Measurements from ENCODE around the gene ANO3.
A peak's percentile ranks its signal among the peaks of the same experiment; 100 is the strongest.

The ANO3 gene

GRCh38 chr11:26649884-26650283 lies 318.0 kb downstream of the ANO3 start:
- TF ChIP-seq CTCF (conservative IDR thresholded peaks at IDR 0.05; ENCODE audit: low read depth, low read length), result peak; percentile 85
- no peak overlapping the region for H3K4me3 ChIP-seq (ENCODE audit: low read length)
- DNase-seq (ENCODE audit: low read depth), result peak; percentile 21

DNA sequence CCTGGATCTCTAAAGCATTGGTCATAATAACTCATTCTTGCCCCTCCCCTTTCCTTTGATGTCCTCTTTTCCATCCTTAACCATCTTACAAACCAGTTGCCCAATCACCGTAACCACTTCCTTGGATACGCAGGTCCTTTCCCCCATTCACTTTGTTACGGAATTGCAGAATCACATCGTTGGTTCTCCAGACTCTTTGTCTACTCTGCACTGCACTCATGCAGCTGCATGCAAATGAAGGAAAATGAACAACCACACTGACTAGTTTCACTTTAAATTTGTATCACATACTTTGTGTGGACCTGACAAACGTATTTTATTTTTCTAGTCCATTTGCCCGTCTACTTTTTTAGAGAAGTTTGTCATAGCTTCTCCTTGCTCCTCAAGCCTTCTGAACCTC lies 320.0 kb downstream of the ANO3 start:
- TF ChIP-seq CTCF (conservative IDR thresholded peaks at IDR 0.05; ENCODE audit: low read depth, low read length), result no peak
- DNase-seq (ENCODE audit: low read depth), result no peak
- no peak overlapping the region for H3K4me3 ChIP-seq (ENCODE audit: low read length)

DNA sequence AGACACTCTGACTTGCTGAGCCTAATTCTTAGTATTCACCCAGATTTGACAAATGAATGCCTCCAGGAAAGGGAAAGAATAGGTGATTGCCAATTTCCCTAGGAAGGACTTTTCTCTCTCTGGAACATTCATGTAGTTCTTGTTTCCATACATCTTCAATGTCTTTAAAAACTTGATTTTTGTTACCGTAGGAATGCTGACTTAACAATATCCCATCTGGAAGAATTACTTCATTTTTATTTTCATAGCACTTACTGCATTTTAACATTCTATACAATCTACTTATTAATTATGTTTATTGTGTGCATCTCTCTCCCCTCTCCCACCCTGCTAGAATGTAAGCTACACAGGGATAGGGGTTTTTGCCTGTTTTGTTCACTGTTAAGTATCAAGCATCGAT lies 323.4 kb downstream of the ANO3 start:
- TF ChIP-seq CTCF (conservative IDR thresholded peaks at IDR 0.05; ENCODE audit: low read depth, low read length), result no peak
- H3K4me3 ChIP-seq (ENCODE audit: low read length), result no peak overlapping the region
- DNase-seq (ENCODE audit: low read depth), result no peak

- no peak for DNase-seq (ENCODE audit: low read depth)
- H3K4me3 ChIP-seq (ENCODE audit: low read length), result no peak overlapping the region
- no peak for TF ChIP-seq CTCF (conservative IDR thresholded peaks at IDR 0.05; ENCODE audit: low read depth, low read length)
Measured at GRCh38 chr11:26662916-26663315, 331.0 kb downstream of the ANO3 start.

DNA sequence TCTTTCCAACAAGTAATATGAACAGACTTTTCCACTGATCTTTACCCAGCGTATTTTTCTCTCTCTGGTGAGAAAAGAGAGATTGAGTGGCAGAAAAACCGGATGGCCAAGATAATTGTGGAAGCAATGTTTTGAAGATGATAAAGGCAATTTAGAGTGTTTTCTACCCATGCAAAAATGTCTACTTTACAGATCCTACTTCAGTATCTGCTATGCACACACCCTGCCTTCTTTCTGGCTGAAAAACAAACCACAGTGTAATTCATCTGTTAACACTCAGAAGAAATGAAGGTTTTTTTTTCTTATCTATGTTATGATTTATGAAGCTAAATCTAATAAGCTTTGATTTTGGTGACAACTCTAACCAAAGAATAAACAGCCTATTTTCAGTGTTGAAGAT lies 333.1 kb downstream of the ANO3 start:
- no peak overlapping the region for H3K4me3 ChIP-seq (ENCODE audit: low read length)
- TF ChIP-seq CTCF (conservative IDR thresholded peaks at IDR 0.05; ENCODE audit: low read depth, low read length), result no peak
- no peak for DNase-seq (ENCODE audit: low read depth)

DNA sequence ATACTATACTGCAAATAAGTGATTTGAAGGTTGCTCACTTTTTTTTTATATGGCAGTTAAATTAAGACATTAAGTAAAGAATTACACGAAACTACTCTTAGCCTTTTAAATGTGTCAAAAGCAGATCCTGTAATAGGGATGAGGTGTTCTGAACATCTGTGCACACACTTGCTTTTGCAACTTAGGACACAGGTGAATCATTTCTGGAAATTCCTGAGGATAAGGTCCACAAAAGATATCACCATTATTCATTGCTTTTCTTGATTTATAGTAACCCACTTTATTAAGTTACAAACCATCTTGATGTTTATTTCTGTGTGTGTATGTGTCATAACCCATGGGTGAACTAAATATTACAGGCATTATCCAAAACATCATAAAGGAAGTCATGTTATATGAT lies 334.0 kb downstream of the ANO3 start:
- no peak for TF ChIP-seq CTCF (conservative IDR thresholded peaks at IDR 0.05; ENCODE audit: low read depth, low read length)
- no peak for DNase-seq (ENCODE audit: low read depth)
- no peak overlapping the region for H3K4me3 ChIP-seq (ENCODE audit: low read length)

DNA sequence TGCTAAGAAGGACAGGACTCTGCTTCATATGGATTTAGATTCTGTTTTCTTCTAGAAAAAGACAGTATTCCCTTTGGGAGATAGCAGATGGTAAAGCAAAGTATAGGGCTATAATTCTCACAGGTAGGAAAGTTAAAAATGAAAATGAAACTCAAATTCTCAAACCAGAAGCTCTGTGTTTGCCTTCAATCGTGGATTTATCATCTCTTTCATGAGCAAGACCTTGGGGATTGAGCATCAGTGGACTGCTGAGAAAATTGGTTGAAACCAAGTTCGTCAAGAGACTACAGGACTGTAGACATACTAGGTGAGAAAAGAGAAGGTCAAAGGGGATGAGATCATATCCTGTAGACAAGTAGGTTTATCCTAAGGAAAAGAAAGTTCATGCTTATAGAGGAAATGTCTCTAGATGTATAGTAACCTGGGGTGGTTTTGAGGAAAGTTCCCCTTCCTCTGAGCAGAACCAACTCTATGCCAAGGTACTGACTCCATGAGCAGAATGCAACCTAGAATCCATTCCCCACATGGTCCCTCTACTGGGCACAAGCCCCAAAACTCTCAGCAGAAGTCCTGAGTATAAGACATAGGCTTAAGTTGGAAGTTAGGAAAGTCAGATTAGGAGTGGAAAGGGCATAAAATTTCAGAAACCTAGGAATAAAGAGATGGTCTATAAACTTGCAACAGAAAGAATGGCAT lies 343.5 kb downstream of the ANO3 start:
- DNase-seq (ENCODE audit: low read depth), result no peak
- no peak overlapping the region for H3K4me3 ChIP-seq (ENCODE audit: low read length)
- no peak for TF ChIP-seq CTCF (conservative IDR thresholded peaks at IDR 0.05; ENCODE audit: low read depth, low read length)

All from retinal pigment epithelial cell (primary cell).